Mesothelial cell of epicardium (in vitro differentiated cells): ENCODE results near the gene TFF2. TPM values are rescaled to one million over a fixed set of nuclear protein-coding genes. Genes with fewer than 3 reads are reported as not detected.

Experiments used
- DNase-seq, 2 experiments: peaks; one replicate each; pipeline ENCODE4 v3.0.0; 2021; ENCODE audit warnings: low spot score in 2 of 2; ENCODE audit not compliant: unreplicated experiment in 2 of 2
- H3K27ac Mint-ChIP-seq: 2 replicates; pipeline ENCODE4 v1.8.0; 2021; ENCODE audit warnings: mixed read lengths
- H3K27me3 Mint-ChIP-seq: 2 replicates; pipeline ENCODE4 v1.8.0; 2021; ENCODE audit warnings: low read depth, mixed read lengths
- H3K36me3 Mint-ChIP-seq: 2 replicates; pipeline ENCODE4 v1.8.0; 2021; ENCODE audit warnings: mixed read lengths
- H3K4me1 Mint-ChIP-seq: 2 replicates; pipeline ENCODE4 v1.8.0; 2021; ENCODE audit warnings: mixed read lengths
- H3K4me3 Mint-ChIP-seq: 2 replicates; pipeline ENCODE4 v1.8.0; 2021; ENCODE audit warnings: mild to moderate bottlenecking, moderate library complexity, mixed read lengths
- H3K9me3 Mint-ChIP-seq: 2 replicates; pipeline ENCODE4 v1.8.0; 2021; ENCODE audit warnings: mixed read lengths
- CTCF ChIP-seq: fragments of 200-600 bp; sonication (generic); IDR thresholded peaks from one replicate; pipeline ENCODE4 v1.5.0; 2021; ENCODE audit warnings: antibody characterized with exemption; ENCODE audit not compliant: unreplicated experiment
- total RNA-seq: library from RNA; stranded (reverse); gene quantifications from 3 replicates; pipeline ENCODE4 v1.2.1, GENCODE V29; 2021

TFF2 gene
- total RNA-seq, 1 donor from 2014 or later, result not detected

DNA sequence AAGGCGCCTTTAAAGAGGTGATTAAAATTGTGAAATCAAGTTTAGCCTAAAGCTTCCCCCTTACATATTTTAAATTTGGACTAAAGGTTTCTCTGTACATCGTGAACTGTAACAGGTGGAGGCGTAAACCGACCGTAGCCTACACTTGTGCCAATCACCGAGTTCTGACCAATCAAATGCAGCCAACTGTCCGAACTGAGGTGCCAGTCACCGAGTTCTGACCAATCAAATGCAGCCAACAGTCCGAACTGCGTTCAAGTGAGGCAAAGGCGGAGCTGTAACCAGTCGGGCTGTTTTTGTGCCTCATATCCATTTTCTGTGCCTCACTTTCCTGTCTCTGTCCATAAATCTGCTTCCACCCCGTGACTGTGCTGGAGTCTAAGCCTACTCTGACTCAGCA lies 8.1 kb upstream of the TFF2 start:
- no peak for DNase-seq
- Mint-ChIP-seq H3K27me3 (peaks cover 12% of the 10 kb centered on the region), H3K4me3 (no peak overlapping the region), H3K4me1 (no peaks in the 10 kb centered on the region), H3K36me3 (no peaks in the 10 kb centered on the region), H3K9me3 (peaks cover 28% of the 10 kb centered on the region), H3K27ac (no peak overlapping the region)
- TF ChIP-seq CTCF, result no peak

DNA sequence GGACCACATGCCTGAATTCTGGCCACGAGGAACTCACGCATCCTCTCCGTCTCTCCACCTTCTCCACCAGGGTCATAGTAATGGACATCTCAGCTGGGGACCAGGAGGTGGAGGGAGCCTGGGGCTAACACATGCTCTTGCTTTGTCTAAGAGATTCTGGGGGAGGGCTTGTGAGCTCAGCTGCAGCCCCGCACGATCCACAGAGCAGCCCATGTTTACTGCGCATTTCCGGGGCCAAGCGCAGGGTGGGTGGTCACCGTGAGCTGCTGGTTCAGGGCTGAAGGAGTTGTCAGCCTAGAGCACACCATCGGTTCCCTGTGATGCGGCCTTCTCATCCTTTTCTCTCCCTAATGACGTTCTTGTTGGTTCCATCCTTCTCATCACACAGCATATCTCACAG lies 7.5 kb upstream of the TFF2 start:
- no peaks in the 10 kb centered on the region for H3K4me1 Mint-ChIP-seq
- DNase-seq, result no peak
- H3K9me3 Mint-ChIP-seq, result peaks cover 28% of the 10 kb centered on the region
- no peak for TF ChIP-seq CTCF
- no peak overlapping the region for H3K27ac Mint-ChIP-seq
- peaks cover 14% of the 10 kb centered on the region for H3K27me3 Mint-ChIP-seq
- no peaks in the 10 kb centered on the region for H3K36me3 Mint-ChIP-seq
- no peak overlapping the region for H3K4me3 Mint-ChIP-seq

DNA sequence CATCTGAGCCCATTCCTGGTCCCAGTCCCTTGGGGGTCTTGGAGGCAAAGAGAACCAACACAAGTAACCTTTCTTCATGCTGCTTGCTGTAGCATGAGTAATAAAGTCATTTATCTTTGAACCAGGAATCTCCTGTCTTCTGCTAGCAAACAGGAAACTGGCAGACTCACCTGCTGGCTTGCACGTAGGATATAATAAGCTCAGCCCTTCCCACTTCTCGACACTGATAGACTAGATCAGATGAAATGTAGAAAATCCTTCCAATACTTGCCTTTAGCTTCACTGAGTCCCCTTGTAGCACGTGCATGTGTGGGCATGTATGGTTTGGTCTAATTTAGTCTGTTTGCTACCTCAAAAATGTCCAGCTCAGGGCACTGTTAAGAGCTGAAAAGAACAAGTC lies 6.5 kb upstream of the TFF2 start:
- no peaks in the 10 kb centered on the region for H3K4me1 Mint-ChIP-seq
- H3K27ac Mint-ChIP-seq, result no peak overlapping the region
- no peaks in the 10 kb centered on the region for H3K36me3 Mint-ChIP-seq
- peaks cover 28% of the 10 kb centered on the region for H3K9me3 Mint-ChIP-seq
- peaks cover 23% of the 10 kb centered on the region for H3K27me3 Mint-ChIP-seq
- no peak for DNase-seq
- H3K4me3 Mint-ChIP-seq, result no peak overlapping the region
- no peak for TF ChIP-seq CTCF

GRCh38 chr21:42356650-42357049 lies 5.9 kb upstream of the TFF2 start:
- H3K4me1 Mint-ChIP-seq, result no peaks in the 10 kb centered on the region
- no peak for DNase-seq
- peaks cover 28% of the 10 kb centered on the region for H3K9me3 Mint-ChIP-seq
- no peak for TF ChIP-seq CTCF
- no peak overlapping the region for H3K4me3 Mint-ChIP-seq
- H3K27ac Mint-ChIP-seq, result no peak overlapping the region
- no peaks in the 10 kb centered on the region for H3K36me3 Mint-ChIP-seq
- peaks cover 20% of the 10 kb centered on the region for H3K27me3 Mint-ChIP-seq

- Mint-ChIP-seq H3K27ac (no peak overlapping the region), H3K36me3 (no peaks in the 10 kb centered on the region), H3K27me3 (peaks cover 20% of the 10 kb centered on the region), H3K4me1 (no peaks in the 10 kb centered on the region), H3K4me3 (no peak overlapping the region), H3K9me3 (peaks cover 28% of the 10 kb centered on the region)
- TF ChIP-seq CTCF, result no peak
- DNase-seq, result no peak
These were observed 5.3 kb upstream of the TFF2 start for GRCh38 chr21:42356046-42356445.

DNA sequence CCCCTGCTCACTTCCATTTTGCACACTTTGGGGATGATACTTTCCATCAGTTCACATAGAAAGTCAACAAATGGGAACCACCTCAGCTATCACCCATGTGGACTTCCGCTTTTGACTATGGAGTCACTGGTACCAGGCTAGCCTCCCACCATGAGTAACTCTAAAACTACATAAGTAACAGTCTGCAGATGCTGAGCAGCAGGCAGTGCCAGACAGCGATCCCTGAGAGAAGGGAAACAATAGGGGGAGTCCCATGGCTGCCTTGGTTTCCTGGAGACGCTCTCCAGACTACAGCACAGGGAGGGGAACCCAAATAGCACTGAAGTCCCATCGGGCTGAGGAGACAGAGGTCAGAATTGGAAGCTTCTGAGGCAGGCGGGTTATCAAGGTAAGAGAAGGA lies 2.8 kb upstream of the TFF2 start:
- H3K27ac Mint-ChIP-seq, result no peak overlapping the region
- H3K36me3 Mint-ChIP-seq, result no peaks in the 10 kb centered on the region
- no peak overlapping the region for H3K4me3 Mint-ChIP-seq
- no peak for TF ChIP-seq CTCF
- peaks cover 20% of the 10 kb centered on the region for H3K27me3 Mint-ChIP-seq
- DNase-seq, result no peak
- H3K4me1 Mint-ChIP-seq, result no peaks in the 10 kb centered on the region
- peaks cover 28% of the 10 kb centered on the region for H3K9me3 Mint-ChIP-seq
